ENCODE results near the gene PREP.

Gene PREP

GRCh38 chr6:105391705-105392104 lies 11.2 kb downstream of the PREP start:
- DNase-seq (ENCODE audit: low read depth): no peak

- DNase-seq (ENCODE audit: low read depth): no peak
Measured at GRCh38 chr6:105389543-105389942, 13.3 kb downstream of the PREP start.

GRCh38 chr6:105388392-105388791 lies 14.5 kb downstream of the PREP start:
- DNase-seq (ENCODE audit: low read depth): no peak

GRCh38 chr6:105384004-105384403 lies 18.9 kb downstream of the PREP start:
- no peak for DNase-seq (ENCODE audit: low read depth)

- no peak for DNase-seq (ENCODE audit: low read depth)
Measured at GRCh38 chr6:105382958-105383357, 19.9 kb downstream of the PREP start.

DNA sequence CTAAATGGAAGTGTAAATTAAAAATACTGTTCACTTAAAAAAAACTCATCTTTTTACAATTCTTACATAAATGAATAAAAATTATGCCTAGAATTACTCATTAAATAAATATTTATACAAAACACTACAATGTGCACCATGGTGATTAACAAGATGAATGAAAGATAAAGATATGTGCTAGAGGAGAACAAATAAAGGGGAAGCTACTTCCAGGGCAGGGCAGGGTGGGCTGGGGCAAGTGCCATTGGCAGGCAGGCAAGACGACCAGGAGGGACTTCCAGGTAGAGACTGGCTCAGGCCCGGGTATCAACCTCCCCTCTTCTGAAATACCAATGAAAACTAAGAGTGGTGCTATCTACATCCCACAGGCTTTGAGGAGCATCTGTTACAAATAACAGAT lies 20.4 kb downstream of the PREP start:
- no peak for DNase-seq (ENCODE audit: low read depth)

GRCh38 chr6:105380634-105381033 lies 22.2 kb downstream of the PREP start:
- DNase-seq (ENCODE audit: low read depth): no peak

DNA sequence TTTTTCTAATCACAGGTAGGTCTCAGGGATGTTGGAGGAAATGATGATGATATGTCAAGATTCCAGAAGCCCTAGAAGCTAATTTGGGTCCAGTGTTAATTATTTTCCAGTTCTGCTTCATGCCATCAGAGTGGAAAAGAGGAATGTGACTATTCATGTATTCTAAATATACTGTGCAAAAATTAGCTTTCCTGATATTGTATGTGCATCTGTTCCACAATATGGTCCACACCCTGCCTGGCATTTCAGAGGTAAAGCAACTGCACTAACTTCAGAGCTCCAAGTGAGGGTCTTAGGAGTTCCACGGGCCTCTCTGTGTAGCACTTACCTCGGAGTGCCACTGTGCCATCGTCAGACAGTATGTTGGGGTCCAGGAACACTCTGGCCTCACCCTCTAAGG lies 27.1 kb downstream of the PREP start:
- no peak for DNase-seq (ENCODE audit: low read depth)

DNA sequence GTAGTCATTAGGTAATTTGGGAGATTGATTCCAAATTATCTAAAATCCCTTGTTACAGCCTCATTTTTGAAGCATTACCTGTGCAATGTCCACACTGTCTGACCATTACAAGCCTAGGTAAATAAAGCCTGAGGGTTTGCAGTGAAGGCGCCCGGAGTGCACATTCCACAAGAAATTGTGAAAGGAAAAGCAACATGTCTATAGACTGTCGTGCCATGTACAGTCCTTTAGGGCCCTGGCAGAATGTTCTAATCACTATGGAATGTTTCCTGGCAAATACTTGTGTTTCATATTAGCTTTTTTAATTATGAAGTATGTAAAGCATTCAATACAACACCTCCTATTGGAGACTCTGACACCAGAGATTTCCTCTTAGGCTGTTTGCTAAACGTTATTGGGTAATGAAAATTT lies 28.9 kb downstream of the PREP start:
- DNase-seq (ENCODE audit: low read depth): no peak

DNA sequence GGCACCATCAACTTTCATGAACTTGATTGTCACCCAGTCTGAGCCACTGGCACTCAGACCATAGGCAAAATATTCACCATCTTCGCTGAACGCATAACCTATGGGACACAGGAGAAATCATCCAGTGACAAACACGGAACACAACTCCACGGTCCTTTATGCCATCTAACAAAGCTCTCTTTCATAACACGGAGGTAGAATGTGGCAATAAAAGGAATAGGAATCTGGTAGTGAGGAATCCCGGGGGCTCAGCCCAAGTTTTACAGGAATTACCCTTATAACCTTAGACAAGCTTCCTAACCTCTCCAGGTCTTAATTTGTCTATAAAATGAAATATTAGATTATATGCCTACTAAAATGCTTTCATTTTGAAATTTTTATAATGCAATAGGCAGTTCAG lies 29.4 kb downstream of the PREP start:
- no peak for DNase-seq (ENCODE audit: low read depth)

DNA sequence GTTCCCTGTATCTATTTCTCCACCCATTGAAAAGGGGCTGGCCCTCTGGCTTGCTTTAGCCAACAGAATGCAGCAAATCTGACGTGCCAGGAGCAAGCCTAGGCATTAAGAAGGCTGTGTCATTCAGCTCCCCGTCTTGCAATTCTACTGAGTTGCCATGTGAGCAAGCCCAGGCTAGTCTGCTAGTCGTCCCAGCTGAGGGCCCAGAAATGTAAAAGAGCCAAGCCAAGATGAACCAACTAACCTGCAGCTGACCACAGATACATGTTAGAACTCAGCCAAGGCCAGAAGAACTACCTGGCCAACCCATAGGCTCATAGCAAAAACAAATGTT lies 30.1 kb downstream of the PREP start:
- DNase-seq (ENCODE audit: low read depth): no peak

- no peak for DNase-seq (ENCODE audit: low read depth)
Measured at GRCh38 chr6:105372142-105372848, 30.6 kb downstream of the PREP start.

DNA sequence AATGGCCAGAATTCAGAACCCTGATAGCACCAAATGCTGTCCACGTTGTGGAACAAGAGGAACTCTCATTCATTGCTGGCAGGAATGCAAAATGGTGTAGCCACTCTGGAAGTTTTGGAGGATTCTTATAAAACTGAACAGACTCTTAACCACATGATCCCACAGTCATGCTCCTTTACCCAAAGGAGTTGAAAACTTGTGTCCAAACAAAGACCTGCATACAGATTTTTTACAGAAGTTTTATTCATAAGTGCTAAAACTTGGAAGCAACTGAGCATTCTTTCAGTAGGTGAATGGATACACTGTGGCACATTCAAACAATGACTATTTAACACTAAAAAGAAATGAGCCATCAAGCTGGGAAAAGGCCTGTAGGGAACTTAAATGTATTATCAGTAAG lies 32.5 kb downstream of the PREP start:
- DNase-seq (ENCODE audit: low read depth): no peak

DNA sequence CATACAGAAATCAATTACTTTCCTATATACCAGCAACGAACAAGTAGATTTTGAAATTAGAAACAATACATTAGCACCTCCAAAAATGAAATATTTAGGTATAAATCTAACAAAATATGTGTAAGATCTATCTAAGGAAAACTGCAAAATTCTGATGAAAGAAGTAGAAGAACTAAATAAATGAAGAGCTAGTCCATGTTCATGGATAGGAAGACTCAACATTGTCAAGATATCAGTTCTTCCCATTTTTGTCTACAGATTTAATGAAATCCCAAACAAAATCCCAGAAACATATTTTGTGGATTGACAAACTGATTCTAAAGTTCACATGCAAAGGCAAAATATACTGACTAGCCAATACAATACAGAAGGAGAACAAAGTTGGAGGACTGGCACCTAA lies 33.7 kb downstream of the PREP start:
- DNase-seq (ENCODE audit: low read depth): no peak

GRCh38 chr6:105364243-105364642 lies 38.6 kb downstream of the PREP start:
- no peak for DNase-seq (ENCODE audit: low read depth)

- DNase-seq (ENCODE audit: low read depth): no peak
Measured at GRCh38 chr6:105363100-105363754, 39.7 kb downstream of the PREP start.

DNA sequence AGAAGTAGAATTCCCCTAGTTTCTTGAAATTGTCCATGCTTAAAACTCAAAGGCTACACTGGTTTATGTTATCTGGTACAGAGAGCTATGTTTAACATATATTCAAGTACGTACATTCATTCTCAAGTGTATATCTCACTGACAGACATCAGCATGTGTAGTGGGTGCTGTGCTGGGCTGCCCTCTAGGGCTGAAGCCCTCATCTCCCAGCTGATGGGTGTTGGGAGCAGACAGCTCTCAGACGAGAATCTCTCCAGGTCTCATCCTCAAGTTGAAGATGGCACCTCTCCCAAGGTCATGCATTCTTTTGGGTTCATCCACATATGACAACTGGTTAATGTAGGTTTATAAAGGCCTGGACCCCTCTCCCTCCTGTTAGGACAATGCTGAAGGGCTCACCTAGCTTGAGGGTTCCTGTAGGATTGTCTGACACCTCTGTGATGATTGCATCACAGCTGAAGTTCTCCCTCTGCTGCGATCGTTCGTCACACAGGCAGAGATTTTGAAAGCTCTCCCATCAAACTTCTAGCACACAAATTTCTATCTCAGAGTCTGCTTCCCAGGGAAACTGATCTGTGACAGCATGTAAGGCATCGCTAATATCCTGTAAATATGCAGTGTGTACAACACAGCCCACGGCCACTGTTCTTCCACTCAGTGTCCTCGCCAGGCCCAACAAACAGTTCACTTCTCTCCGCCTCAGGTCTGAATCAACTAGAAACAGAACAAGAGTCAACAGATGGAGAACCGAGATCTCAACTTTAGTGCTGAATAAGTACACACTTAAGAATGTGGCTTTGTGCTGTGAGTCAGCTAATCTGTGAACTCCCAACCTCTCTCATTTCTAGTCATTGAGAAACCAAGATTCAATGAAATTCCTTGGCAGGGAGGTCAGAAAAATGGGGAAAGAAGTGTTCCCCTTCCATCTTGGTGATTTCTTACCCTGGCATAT lies 43.2 kb downstream of the PREP start:
- no peak for DNase-seq (ENCODE audit: low read depth)

DNA sequence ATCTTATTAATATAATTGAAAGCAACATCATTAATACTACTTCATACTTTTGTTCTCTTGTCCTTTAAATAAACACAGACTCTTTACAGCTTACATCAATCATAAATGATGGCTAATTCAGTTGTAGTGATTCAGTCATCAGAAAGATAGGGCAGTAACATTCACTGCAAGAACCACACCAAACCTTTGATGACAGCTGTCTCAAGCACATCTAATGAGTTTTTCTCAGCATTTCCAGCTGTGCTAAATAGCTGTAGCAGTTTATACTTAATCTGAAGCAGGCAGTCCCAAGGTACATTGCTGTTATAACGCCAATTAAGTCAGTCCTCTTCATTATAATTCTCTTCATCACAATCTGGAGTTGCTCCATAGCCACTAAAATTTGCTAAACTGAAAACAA lies 45.7 kb downstream of the PREP start:
- DNase-seq (ENCODE audit: low read depth): no peak

- DNase-seq (ENCODE audit: low read depth): no peak
Measured at GRCh38 chr6:105352037-105352617, 50.8 kb downstream of the PREP start.

DNA sequence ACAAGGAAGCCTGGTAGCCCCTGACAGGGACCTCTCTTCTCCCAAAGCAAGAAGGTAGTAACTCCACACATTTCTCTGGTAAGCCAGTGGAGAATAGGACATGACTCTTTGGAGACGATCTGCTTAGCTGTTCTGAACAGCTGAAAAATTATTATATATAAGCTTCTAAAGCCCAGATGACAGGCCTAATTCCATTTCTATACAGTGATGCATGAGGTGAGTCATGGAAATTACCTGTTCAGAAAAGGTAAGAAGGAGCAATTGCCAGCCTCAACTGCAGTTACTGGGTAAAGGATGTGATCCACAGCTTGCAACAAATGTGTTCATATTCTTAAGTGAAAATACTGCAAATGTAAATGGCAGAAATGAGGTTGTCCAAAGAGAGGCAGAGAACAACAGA lies 54.0 kb downstream of the PREP start:
- DNase-seq (ENCODE audit: low read depth): no peak

DNA sequence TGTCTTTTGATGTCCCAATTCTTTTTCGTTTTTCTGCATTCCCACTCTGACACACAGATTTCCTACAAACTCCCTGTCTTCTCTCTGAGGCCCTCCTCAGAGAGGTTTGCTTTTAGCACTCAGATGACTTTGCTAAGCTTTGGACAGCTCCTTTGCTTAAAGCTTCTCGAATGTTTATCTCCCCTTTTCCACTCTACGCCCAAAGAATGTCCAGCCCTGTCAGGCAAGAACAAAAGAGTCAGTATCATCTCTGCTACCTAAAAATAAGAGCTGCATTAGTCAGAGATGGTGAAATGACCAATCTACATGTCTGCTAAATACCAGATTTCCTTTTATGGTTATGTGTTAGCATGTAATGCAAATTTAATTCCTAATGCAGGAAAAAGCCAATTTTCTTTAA lies 56.8 kb downstream of the PREP start:
- no peak for DNase-seq (ENCODE audit: low read depth)

DNA sequence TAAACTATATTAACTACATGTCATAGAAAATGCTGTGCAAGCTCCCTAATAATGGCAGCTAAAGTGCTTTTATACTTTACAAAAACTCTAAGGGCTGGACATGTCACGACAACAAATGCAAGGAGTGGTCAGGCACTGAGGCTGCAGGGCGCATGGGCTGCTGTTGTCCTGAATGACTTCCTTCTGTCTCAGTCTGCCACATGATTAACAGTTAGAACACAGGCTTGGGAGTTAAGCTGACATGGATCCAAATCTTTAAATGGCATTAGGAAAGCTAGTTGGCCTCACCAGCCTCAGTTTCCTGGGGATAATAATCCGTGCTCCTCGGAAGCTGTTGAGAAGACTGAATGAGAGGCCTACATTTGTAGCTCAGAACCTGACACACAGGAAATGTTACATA lies 57.4 kb downstream of the PREP start:
- DNase-seq (ENCODE audit: low read depth): no peak

DNA sequence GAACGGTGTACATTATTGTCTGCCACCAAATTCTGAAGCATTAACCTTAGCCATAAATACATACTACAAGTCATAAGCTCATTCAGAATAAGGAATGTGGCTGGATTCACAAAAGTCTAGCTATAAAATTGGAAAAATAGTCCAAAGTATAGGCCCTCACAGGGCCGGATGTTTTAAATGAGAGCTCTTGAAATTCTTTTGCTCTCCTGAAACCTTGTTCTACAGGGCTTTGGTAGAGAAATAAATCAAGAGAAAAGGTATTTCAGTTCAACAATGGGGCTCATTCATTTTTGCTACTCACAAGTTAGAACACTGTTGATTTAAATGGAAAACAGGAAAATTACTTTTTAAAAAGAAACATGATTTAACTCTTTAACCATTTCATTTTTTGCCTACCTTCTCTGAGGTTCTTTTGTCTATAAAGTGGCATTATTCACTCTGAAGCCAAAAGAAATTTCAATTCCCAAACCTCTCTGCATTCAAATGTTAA lies 58.0 kb downstream of the PREP start:
- DNase-seq (ENCODE audit: low read depth): no peak
